H7 (cell line): ENCODE results near the gene ZNF710. TPM values are rescaled to one million over a fixed set of nuclear protein-coding genes. Genes with fewer than 3 reads are reported as not detected.
A peak's percentile ranks its signal among the peaks of the same experiment; 100 is the strongest.

Experiments used
- DNase-seq: peaks from one replicate; pipeline ENCODE4 v3.0.0; 2012
- H3K27me3 ChIP-seq: 2 replicates; pipeline ENCODE4 v1.6.0; 2011; ENCODE audit warnings: mild to moderate bottlenecking, low read length; ENCODE audit not compliant: control insufficient read depth, insufficient read depth
- H3K36me3 ChIP-seq: replicated peaks from 2 replicates; pipeline ENCODE4 v1.5.1; 2011; ENCODE audit warnings: low read length; ENCODE audit not compliant: control insufficient read depth, insufficient read depth
- H3K4me3 ChIP-seq: 2 replicates; pipeline ENCODE4 v1.5.1; 2011; ENCODE audit warnings: low read depth, mild to moderate bottlenecking, control low read depth, low read length, moderate library complexity; ENCODE audit not compliant: insufficient read depth
- total RNA-seq: library from RNA; depleted of rRNA; stranded (reverse); fragments of >200 nt; shearing (Covaris generic); gene quantifications from 2 replicates; pipeline ENCODE4 v1.2.3, GENCODE V29; 2014

The ZNF710 gene
- total RNA-seq, 1 experiment from 2014 or later: 28.5 TPM

DNA sequence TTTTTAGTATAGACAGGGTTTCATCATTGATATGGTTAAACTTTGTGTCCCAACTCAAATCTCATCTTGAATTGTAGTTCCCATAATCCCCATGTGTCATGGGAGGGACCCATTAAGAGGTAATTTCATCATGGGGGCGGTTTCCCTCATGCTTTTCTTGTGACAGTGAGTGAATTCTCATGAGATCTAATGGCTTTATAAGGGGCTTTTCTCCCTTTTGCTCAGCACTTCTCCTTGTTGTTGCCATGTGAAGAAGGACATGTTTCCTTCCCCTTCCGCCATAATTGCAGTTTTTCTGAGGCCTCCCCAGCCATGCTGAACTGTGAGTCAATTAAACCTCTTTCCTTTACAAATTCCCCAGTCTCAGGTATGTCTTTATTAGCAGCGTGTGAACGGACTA, 20.2 kb upstream of the ZNF710 start:
- Histone ChIP-seq H3K36me3 (no peaks in the 10 kb centered on the region), H3K4me3 (no peak overlapping the region), H3K27me3 (peaks cover 17% of the 10 kb centered on the region)
- no peak for DNase-seq

DNA sequence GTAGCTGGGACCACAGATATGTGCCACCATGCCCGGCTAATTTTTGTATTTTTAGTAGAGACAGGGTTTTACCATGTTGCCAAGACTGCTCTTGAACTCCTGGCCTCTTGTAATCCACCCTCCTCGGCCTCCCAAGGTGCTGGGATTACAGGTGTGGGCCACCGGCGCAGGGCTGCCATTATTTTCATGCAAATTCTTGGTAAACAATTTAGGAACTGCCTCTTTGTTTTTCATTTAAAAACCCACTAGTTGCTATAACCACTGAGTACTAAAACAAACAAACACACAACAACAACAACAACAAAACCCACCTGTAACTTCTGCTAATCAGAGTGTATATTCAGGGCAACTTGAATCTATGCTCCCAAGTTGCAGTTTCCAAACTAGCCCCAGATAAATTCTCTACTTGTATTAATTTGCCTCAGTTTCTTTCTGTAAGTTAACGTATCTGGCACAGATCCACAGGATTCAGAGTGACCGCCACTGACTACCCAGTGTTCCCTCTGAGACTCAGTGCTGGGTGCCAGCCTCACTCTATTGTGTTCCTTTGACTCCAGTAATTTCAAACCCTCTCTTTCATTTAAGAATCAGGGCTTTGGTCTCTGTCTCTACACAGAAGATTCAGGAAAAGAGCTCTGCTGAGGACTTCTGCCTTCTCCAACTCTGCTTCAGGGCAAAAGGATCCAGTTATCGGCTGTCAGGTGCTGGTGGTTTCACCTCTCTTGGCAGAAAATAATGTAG, 18.6 kb upstream of the ZNF710 start:
- H3K36me3 ChIP-seq: no peaks in the 10 kb centered on the region
- H3K4me3 ChIP-seq: no peak overlapping the region
- peaks cover 17% of the 10 kb centered on the region for H3K27me3 ChIP-seq
- DNase-seq: no peak

DNA sequence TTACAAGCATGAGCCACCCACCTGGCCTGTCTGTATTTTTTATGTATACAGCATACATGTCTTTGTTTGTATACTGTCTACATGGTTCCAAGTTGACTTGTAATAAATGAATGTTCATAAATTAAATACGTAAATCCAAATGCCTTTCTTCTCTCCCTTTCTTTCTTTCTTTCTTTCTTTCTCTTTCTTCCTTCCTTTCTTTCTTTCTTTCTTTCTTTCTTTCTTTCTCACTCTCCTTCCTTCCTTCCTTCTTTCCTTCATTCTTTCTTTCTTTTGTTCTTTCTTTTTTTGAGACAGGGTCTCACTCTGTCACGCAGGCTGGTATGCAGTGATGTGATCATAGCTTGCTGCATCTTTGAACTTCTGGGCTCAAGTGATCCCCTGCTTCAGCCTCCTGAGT, 17.1 kb upstream of the ZNF710 start:
- no peaks in the 10 kb centered on the region for H3K36me3 ChIP-seq
- peaks cover 17% of the 10 kb centered on the region for H3K27me3 ChIP-seq
- H3K4me3 ChIP-seq: no peak overlapping the region
- DNase-seq: no peak

- DNase-seq: no peak
- Histone ChIP-seq H3K27me3 (peaks cover 17% of the 10 kb centered on the region), H3K36me3 (no peaks in the 10 kb centered on the region), H3K4me3 (no peak overlapping the region)
These were observed 16.6 kb upstream of the ZNF710 start for GRCh38 chr15:89984421-89985010.

DNA sequence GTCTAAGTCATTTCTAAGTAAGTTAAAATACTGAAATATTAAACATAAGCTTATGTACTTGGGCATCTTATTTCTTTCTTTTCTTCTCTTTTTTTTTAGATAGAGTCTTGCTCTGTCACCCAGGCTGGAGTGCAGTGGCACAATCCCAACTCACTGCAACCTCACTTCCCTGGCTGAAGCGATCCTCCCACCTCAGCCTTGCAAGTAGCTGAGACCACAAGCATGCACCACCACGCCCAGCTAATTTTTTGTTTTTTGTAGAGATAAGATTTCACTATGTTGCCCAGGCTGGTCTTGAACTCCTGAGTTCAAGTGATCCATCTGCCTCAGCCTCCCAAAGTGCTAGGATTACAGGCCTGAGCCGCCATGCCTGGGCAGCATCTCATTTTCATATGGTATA, 16.0 kb upstream of the ZNF710 start:
- no peaks in the 10 kb centered on the region for H3K36me3 ChIP-seq

GRCh38 chr15:89991312-89991711, 9.8 kb upstream of the ZNF710 start:
- no peaks in the 10 kb centered on the region for H3K27me3 ChIP-seq
- no peak for DNase-seq
- H3K36me3 ChIP-seq: no peaks in the 10 kb centered on the region
- H3K4me3 ChIP-seq: no peak overlapping the region

More for the DNA sequence above, 16.0 kb upstream of the ZNF710 start:
- peaks cover 17% of the 10 kb centered on the region for H3K27me3 ChIP-seq
- no peak for DNase-seq
- H3K4me3 ChIP-seq: no peak overlapping the region

DNA sequence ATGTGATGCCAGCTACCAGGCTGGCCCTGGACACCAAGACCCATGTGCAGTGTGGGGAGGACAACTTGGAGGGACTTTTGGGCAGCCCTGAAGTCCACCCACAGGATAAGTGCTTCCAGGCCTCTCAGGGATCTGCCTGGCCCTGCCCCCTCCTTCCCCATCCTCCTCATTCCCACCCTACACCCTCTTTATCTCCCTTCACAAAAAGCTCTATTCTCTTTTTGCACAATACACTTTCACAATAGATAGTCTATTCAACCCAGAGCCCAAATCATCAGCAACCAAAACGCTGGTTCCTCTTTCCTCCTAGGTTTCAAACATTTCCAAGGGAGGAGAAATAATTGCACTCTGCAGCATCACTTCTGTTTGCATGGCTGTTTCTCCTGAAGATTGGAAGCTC, 7.8 kb upstream of the ZNF710 start:
- Histone ChIP-seq H3K36me3 (no peaks in the 10 kb centered on the region), H3K27me3 (no peaks in the 10 kb centered on the region), H3K4me3 (no peak overlapping the region)
- no peak for DNase-seq

- no peaks in the 10 kb centered on the region for H3K27me3 ChIP-seq
- H3K4me3 ChIP-seq: no peak overlapping the region
- no peak for DNase-seq
- no peaks in the 10 kb centered on the region for H3K36me3 ChIP-seq
These were observed 4.0 kb upstream of the ZNF710 start for GRCh38 chr15:89997079-89997478.

DNA sequence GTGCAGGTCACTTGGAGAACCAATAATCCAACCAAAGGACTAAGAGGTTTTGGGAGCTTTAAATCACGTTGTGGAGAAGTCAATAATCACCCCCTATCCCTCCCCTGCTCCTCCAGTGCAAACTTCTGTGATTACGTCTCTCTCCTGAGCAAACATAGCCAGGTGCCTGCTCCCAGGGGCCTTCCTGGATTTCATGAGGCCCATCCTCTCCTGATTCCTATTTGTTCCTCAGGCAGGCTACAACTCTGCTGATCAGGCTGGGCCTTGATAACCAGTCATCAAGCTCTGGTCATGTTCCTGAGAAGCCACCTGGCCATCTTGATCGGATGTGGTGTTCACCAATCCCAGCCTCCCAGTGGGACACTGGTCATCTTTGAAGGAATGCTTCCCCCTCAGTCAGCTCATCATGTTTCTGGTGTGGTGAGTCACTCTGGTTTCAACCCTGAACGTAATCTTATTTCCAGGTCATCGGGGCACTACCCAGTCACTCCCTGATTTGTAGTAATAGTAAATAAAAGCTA, 2.9 kb upstream of the ZNF710 start:
- no peak overlapping the region for H3K4me3 ChIP-seq
- peaks cover 2% of the 10 kb centered on the region; the same call in 1 of the 2 replicates for H3K27me3 ChIP-seq
- peak; percentile 7 for DNase-seq
- H3K36me3 ChIP-seq: no peaks in the 10 kb centered on the region

DNA sequence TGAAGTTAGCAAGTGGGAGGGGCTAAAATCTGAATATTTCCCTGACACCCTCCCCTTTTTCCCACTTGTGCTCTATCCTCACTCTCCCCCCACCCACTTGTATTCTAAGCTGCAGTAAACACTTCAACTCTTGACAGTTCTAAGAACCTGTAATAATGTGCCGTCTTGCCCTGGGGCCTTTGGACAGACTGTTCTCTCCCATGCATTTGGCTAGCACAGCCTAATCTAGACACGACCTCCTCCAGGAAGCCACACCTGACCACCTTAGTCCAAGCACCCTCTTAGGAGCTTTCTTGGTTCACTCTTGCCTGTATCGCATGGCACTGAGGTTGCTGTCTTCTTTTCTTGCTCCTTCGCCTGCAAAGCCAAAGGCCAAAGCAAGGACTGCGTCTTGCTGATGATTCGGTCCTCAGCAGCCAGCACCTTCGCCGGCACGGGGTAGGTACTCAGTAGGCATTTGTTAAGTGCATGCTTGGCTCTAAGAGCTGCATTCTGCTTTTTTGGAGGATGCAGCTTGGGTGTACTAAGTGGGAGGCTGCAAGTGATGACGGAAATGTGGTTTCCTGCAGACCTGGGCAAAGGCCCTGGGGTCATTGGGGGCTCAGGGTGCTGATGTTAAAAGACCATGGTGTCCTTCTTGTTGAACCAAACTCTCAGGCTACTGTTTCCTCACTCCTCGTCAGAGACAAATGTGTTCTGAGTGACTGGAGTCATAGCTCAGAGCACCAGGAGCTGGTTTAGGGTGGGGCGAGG, 2.0 kb upstream of the ZNF710 start:
- no peaks in the 10 kb centered on the region for H3K36me3 ChIP-seq
- H3K27me3 ChIP-seq: peaks cover 2% of the 10 kb centered on the region; the same call in 1 of the 2 replicates
- peak overlapping the region; percentile 63 for H3K4me3 ChIP-seq
- DNase-seq: no peak

DNA sequence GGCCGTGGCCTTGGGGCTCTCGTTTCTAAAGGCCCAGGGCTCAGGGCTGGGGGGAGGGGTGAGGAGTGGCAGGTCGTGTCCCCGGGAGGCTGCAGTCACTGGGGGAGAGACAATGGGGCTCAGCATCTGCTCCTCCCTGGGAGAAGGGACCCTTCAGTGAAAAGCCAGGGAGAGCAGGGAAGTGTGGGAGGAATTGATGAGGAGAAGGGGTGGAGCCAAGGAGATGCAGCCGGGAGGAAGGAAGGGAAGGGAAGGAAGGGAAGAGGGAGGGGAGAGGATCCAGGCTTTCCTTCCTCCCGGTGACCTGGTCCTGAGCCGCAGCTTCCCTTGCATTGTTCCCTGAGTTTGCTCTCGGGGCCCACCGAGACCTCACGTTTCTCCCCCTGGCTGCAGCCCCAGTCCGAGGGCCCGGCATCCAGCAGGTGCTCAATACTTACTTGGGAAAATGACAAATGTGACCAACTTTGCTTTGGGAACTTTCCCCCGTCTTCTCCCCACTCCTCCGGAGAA, 1.4 kb upstream of the ZNF710 start:
- Histone ChIP-seq H3K36me3 (no peaks in the 10 kb centered on the region), H3K27me3 (peaks cover 2% of the 10 kb centered on the region; the same call in 1 of the 2 replicates), H3K4me3 (peak overlapping the region; percentile 63)
- DNase-seq: peak; percentile 89

GRCh38 chr15:90000186-90001001, 730 bp upstream of the ZNF710 start:
- DNase-seq: peak; percentile 83
- H3K4me3 ChIP-seq: peak overlapping the region; percentile 63
- peaks cover 2% of the 10 kb centered on the region; the same call in 1 of the 2 replicates for H3K27me3 ChIP-seq
- no peaks in the 10 kb centered on the region for H3K36me3 ChIP-seq

- peak overlapping the region; percentile 69 for H3K4me3 ChIP-seq
- peak; percentile 94 for DNase-seq
- peaks cover 2% of the 10 kb centered on the region; the same call in 1 of the 2 replicates for H3K27me3 ChIP-seq
- no peaks in the 10 kb centered on the region; the same call in 1 of the 2 replicates for H3K36me3 ChIP-seq
These were observed 731 bp downstream of the ZNF710 start for GRCh38 chr15:90001683-90002427.
